Progenitor cell of endocrine pancreas (in vitro differentiated cells): ENCODE results near the gene MPDZ. TPM values are rescaled to one million over a fixed set of nuclear protein-coding genes. Genes with fewer than 3 reads are reported as not detected.

Experiments
- DNase-seq: peaks from one replicate; pipeline ENCODE4 v3.0.0; 2021; ENCODE audit warnings: low spot score; ENCODE audit not compliant: unreplicated experiment
- H3K27ac Mint-ChIP-seq: 2 replicates; pipeline ENCODE4 v1.8.0; 2021; ENCODE audit warnings: mild to moderate bottlenecking, moderate library complexity, mixed read lengths
- H3K27me3 Mint-ChIP-seq: 2 replicates; pipeline ENCODE4 v1.8.0; 2021; ENCODE audit warnings: mixed read lengths
- H3K36me3 Mint-ChIP-seq: 2 replicates; pipeline ENCODE4 v1.8.0; 2022; ENCODE audit warnings: mixed read lengths; ENCODE audit not compliant: insufficient read depth
- H3K4me1 Mint-ChIP-seq: 2 replicates; pipeline ENCODE4 v1.8.0; 2021; ENCODE audit warnings: low read depth, mixed read lengths
- H3K4me3 Mint-ChIP-seq: 2 replicates; pipeline ENCODE4 v1.8.0; 2021; ENCODE audit warnings: low read depth, mild to moderate bottlenecking, moderate library complexity, mixed read lengths
- H3K9me3 Mint-ChIP-seq: 2 replicates; pipeline ENCODE4 v1.8.0; 2021; ENCODE audit warnings: low read depth, mixed read lengths
- CTCF ChIP-seq: fragments of 200-600 bp; sonication (generic); IDR thresholded peaks from one replicate; pipeline ENCODE4 v1.5.0; 2021; ENCODE audit warnings: antibody characterized with exemption, mild to moderate bottlenecking; ENCODE audit not compliant: unreplicated experiment
- total RNA-seq: library from RNA; stranded (reverse); gene quantifications from 2 replicates; pipeline ENCODE4 v1.2.1, GENCODE V29; 2021

MPDZ gene
- total RNA-seq, 1 donor from 2014 or later = 65.1 TPM

- no peaks in the 10 kb centered on the region for H3K4me1 Mint-ChIP-seq
- H3K36me3 Mint-ChIP-seq = no peaks in the 10 kb centered on the region
- H3K4me3 Mint-ChIP-seq = no peak overlapping the region
- TF ChIP-seq CTCF = no peak
- H3K27ac Mint-ChIP-seq = no peak overlapping the region
- no peak for DNase-seq
- no peaks in the 10 kb centered on the region for H3K27me3 Mint-ChIP-seq
- H3K9me3 Mint-ChIP-seq = no peaks in the 10 kb centered on the region
Measured at GRCh38 chr9:13083366-13083765, 196.1 kb downstream of the MPDZ start.

GRCh38 chr9:13082796-13083195 is 196.7 kb downstream of the MPDZ start:
- no peaks in the 10 kb centered on the region for H3K27me3 Mint-ChIP-seq
- no peaks in the 10 kb centered on the region for H3K9me3 Mint-ChIP-seq
- no peak for TF ChIP-seq CTCF
- no peak overlapping the region for H3K27ac Mint-ChIP-seq
- H3K36me3 Mint-ChIP-seq = no peaks in the 10 kb centered on the region
- H3K4me1 Mint-ChIP-seq = no peaks in the 10 kb centered on the region
- no peak for DNase-seq
- no peak overlapping the region for H3K4me3 Mint-ChIP-seq

GRCh38 chr9:13078164-13078563 is 201.3 kb downstream of the MPDZ start:
- no peak for DNase-seq
- Mint-ChIP-seq H3K27me3 (no peaks in the 10 kb centered on the region), H3K27ac (no peak overlapping the region), H3K4me3 (no peak overlapping the region), H3K4me1 (no peaks in the 10 kb centered on the region), H3K9me3 (peaks cover 5% of the 10 kb centered on the region), H3K36me3 (no peaks in the 10 kb centered on the region)
- no peak for TF ChIP-seq CTCF

GRCh38 chr9:13076616-13077015 is 202.9 kb downstream of the MPDZ start:
- Mint-ChIP-seq H3K36me3 (no peaks in the 10 kb centered on the region), H3K27me3 (no peaks in the 10 kb centered on the region), H3K27ac (no peak overlapping the region), H3K4me1 (no peaks in the 10 kb centered on the region), H3K9me3 (peaks cover 5% of the 10 kb centered on the region), H3K4me3 (no peak overlapping the region)
- DNase-seq = no peak
- no peak for TF ChIP-seq CTCF

GRCh38 chr9:13071921-13072320 is 207.6 kb downstream of the MPDZ start:
- TF ChIP-seq CTCF = no peak

More at GRCh38 chr9:13071921-13072320, 207.6 kb downstream of the MPDZ start:
- H3K4me3 Mint-ChIP-seq = no peak overlapping the region
- H3K4me1 Mint-ChIP-seq = no peaks in the 10 kb centered on the region
- H3K27me3 Mint-ChIP-seq = no peaks in the 10 kb centered on the region
- H3K9me3 Mint-ChIP-seq = peaks cover 5% of the 10 kb centered on the region
- DNase-seq = no peak
- H3K27ac Mint-ChIP-seq = no peak overlapping the region
- H3K36me3 Mint-ChIP-seq = no peaks in the 10 kb centered on the region
